Mucosa of descending colon (tissue), 3 donors: ENCODE results near the gene SLC35A2. TPM values are rescaled to one million over a fixed set of nuclear protein-coding genes. Genes with fewer than 3 reads are reported as not detected.

Experiments
- ATAC-seq: fragments of 200-7000 bp; cut with Tn5 transposase; one replicate; pipeline ENCODE4 v1.9.1; 2020; ENCODE audit warnings: mild to moderate bottlenecking, moderate library complexity
- DNase-seq, 3 donors: peaks; one replicate each; pipeline ENCODE4 v3.0.0-alpha.2; 2020
- H3K36me3 ChIP-seq: fragments of 200-600 bp; one replicate; pipeline ENCODE4 v1.8.0; 2021; ENCODE audit warnings: low read depth, mild to moderate bottlenecking
- H3K4me1 ChIP-seq: fragments of 200-600 bp; one replicate; pipeline ENCODE4 v1.8.0; 2021; ENCODE audit warnings: low read depth, mild to moderate bottlenecking
- H3K4me3 ChIP-seq: fragments of 200-600 bp; one replicate; pipeline ENCODE4 v1.8.0; 2021; ENCODE audit warnings: mild to moderate bottlenecking
- H3K9me3 ChIP-seq: fragments of 200-600 bp; one replicate; pipeline ENCODE4 v1.8.0; 2021; ENCODE audit warnings: mild to moderate bottlenecking
- CTCF ChIP-seq: fragments of 200-600 bp; IDR thresholded peaks from one replicate; pipeline ENCODE4 v1.8.0; 2022; ENCODE audit warnings: antibody characterized with exemption, mild to moderate bottlenecking
- intact Hi-C, 2 donors: fragments of 100-400 bp; cut with DNase I in 1 of 2; cut with micrococcal nuclease in 1 of 2; formaldehyde crosslinking; loops; one replicate each; pipeline versions ENCODE4 v1.11.0 to v1.11.1; 2022; cut with DNase I, micrococcal nuclease
- total RNA-seq, 3 donors: library from RNA; stranded (reverse); fragmentation: NEBNext Ultra II Directional in 2 of 3; extraction: Animal tissue kit (Norgen Biotek cat#: 25700) in 2 of 3; gene quantifications; one replicate each; pipeline versions ENCODE4 v1.2.1 to v1.2.4, GENCODE V29; 2021 to 2023
- donor health status: DM: no; HTN: no; CAD: no; lungs with moderate emphysema.
- donor health status: DM: no; HTN: no; CAD: no.
- donor health status: DM: no; HTN: yes; CAD: no.

Gene SLC35A2
- total RNA-seq, 3 donors from 2014 or later: 26.4 to 62.1 (median 52.2) TPM

GRCh38 chrX:48939524-48940228 is 28.2 kb upstream of the SLC35A2 start:
- Histone ChIP-seq H3K9me3 (no peaks in the 10 kb centered on the region), H3K4me3 (no peak overlapping the region), H3K36me3 (no peaks in the 10 kb centered on the region), H3K4me1 (no peaks in the 10 kb centered on the region)
- ATAC-seq (peak; percentile 27), DNase-seq (no peak)
- intact Hi-C loops: no loop called here
- TF ChIP-seq CTCF: no peak

DNA sequence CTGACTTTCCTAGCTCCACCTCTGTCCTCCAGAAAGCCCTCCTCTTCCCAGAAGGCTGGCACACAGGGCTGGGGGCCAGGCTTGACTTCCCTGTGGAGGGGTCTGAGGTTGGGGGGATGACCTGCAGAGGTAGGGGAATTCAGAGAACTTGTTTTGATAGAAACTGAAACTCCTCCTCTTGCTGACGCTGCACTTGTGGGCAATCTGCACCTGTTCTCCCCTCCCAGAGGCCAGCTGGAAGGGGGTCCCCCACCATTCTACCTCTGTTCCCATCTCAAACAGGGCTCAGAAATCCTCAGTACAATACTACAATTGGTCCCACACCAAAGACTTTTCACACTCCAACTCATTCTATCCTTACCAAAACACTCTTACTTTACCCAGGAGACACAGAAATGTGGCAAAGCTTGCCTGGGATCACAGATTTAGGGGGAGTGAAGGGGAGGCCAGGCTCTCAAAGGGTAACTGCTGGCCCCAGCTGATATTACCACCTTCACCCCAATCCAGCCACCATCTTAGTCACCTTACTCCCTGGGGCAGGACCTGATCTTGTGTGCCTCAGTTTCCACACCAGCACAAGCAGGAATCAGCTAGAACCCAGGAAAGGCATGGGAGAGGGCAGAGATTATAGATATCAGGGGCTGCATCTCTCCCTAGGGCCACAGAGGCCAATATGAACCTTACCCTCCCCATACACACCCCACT is 27.4 kb upstream of the SLC35A2 start:
- no peaks in the 10 kb centered on the region for H3K36me3 ChIP-seq
- no peaks in the 10 kb centered on the region for H3K9me3 ChIP-seq
- DNase-seq: peak in 1 of 3 donors; percentile 66
- peak; percentile 40 for ATAC-seq
- no peak overlapping the region for H3K4me3 ChIP-seq
- intact Hi-C loops: no loop called here
- no peaks in the 10 kb centered on the region for H3K4me1 ChIP-seq
- no peak for TF ChIP-seq CTCF

DNA sequence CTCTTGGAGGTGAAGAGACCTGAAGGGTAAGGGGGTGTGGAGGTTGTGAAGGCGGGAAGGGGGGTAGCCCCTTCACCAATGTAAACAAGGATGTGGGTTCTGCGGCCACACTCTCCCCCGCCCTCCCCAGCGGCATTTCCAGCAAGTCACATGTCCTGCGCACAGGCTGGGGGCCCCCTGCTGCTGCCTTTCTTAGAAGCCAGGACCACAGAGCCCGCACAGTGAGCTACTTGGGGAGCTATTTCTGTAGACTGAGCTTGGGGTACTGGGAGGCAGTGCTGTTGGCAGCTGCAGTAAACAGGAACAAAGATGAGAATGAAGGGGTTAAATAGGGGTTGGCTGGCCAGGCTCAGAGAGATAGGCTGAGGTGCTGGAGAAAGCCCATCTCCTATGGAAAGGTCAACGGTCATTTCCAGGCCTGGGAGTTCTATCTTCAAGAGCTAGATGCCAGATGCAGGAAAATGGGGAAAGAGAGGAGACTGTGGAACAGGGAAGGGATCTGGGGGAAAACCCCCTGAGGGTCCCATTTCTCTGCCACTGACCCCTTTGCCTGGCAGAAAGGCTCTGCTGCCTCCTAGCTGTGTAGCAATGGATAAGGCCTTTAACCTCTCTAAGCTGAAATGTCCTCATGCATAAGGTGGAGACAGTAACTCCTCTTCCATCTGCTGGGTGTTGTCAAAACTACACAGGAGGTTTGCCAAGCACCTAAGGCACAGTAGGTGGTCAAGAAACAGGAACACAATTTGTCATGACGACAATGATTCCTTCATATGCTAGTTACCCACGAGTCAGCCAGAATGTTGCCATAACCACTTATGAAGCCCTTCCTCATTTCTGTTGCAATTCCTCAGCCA is 25.8 kb upstream of the SLC35A2 start:
- intact Hi-C loops: no loop called here
- DNase-seq: peak; percentile 65 to 94 (median 75)
- H3K4me1 ChIP-seq: no peaks in the 10 kb centered on the region
- no peak for TF ChIP-seq CTCF
- ATAC-seq: peak; percentile 80
- no peaks in the 10 kb centered on the region for H3K36me3 ChIP-seq
- no peak overlapping the region for H3K4me3 ChIP-seq
- H3K9me3 ChIP-seq: no peaks in the 10 kb centered on the region

DNA sequence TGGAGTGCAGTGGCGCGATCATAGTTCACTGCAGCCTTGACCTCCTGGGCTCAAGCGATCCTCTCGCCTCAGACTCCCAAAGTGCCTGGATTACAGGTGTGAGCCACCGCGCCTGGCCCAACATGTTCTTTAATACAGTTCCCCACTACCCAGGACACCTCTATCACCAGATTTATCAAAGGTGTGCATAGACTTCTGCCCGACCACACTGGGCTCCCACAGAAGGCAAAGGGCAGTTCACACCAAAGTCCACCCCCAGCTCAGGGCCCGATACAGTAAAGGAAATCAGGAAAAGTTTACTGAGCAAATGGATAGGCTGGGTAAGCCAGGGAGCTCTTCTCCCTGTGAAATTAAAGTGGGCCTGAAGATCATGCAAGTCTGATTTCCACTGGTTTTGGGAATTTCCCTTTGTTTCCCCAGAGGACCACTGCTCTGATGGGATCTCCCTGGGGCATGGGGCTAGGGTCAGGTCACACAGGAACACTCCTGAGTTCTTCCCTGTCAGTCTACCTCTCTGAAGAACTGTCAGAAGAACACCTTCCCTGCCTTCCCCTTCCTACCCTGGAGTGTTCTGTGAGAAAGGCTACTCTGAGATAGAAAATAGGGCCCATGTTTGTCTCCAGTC is 25.1 kb upstream of the SLC35A2 start:
- H3K4me1 ChIP-seq: no peaks in the 10 kb centered on the region
- no peak overlapping the region for H3K4me3 ChIP-seq
- DNase-seq (no peak), ATAC-seq (no peak)
- intact Hi-C loops: no loop called here
- no peaks in the 10 kb centered on the region for H3K36me3 ChIP-seq
- no peaks in the 10 kb centered on the region for H3K9me3 ChIP-seq
- no peak for TF ChIP-seq CTCF

DNA sequence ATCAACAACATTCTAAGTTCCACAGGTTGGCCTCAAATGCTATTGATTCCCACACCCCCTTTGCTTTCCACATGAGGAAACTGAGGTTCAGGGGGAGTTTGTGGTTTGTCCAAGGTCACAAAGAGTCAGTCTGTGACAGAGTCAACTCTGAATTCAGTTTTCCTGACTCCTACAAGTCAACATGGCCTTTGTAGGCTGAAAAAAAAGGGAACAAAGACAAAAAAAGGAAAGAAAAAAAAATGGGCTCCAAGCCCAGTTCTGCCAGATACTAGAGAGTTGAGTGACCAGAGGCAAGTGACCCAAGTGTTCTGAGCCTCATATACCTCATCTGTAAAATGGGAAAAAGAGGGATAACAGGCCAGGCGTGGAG is 23.8 kb upstream of the SLC35A2 start:
- Histone ChIP-seq H3K9me3 (no peaks in the 10 kb centered on the region), H3K4me3 (no peak overlapping the region), H3K36me3 (no peaks in the 10 kb centered on the region), H3K4me1 (no peaks in the 10 kb centered on the region)
- no peak for TF ChIP-seq CTCF
- intact Hi-C loops: no loop called here
- ATAC-seq: no peak
- no peak for DNase-seq
